ENCODE results near the gene ZNF599. TPM values are rescaled to one million over a fixed set of nuclear protein-coding genes. Genes with fewer than 3 reads are reported as not detected.

Gene ZNF599
- total and polyA plus RNA-seq, 4 donors = 2.3 to 7.9 (median 6.1) TPM

DNA sequence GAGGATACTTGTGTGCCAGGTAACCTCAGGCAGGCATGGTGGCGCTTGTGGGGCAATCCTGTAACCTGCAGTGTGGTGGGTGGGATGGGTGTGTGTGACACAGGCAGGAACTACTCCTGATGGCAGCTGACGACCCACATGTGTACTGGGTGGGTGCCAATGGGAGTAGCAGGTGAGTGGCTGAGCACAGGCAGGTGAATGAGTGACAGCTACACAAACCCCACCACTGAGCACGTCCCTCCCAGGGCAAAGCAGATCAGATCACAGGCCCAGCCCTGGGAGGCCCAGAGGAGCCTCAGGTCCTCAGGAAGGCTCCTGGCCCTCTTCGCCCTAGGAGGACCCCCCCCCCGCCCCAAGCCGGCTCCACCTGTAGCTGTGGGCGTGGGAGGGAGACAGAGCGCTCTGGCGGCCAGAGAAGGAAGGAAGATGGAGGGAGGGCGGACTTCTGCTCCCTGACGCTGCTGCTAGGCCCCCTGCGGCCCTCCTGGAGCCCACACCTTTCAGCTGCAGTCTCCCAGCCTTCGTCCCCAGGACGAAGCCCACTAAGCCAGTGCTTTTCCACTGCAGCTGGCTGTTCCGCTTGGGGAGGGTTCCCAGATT lies 40.3 kb downstream of the ZNF599 start:
- H3K4me3 ChIP-seq (ENCODE audit: low read length in 2 of 2) = no peak overlapping the region
- peak in 1 of 2 donors; percentile 46 for DNase-seq
- 52 to 57% methylated on average over 11 to 15 of the region's 15 CpGs for WGBS, 2 donors
- no peaks in the 10 kb centered on the region for H3K27me3 ChIP-seq (ENCODE audit: control insufficient read depth in 1 of 2, insufficient read depth in 2 of 2, low read length in 1 of 2)
- intact Hi-C loops (cut with DNase I) = loop anchor here (2.0 to 5.0 kb wide), 3 partner anchors 40 to 56 kb away; partner anchors contain the start of genes SCGB2B2 (in 2 of the 2), ZNF302 (in 2 of the 2) and ZNF599 (in 2 of the 2)
- peaks cover 0 to 2% of the 10 kb centered on the region in 2 donors for H3K36me3 ChIP-seq (ENCODE audit: control insufficient read depth in 1 of 2, insufficient read depth in 2 of 2, low read length in 1 of 2)
- H3K9me3 ChIP-seq (ENCODE audit: control insufficient read depth, low read length) = peaks cover 2% of the 10 kb centered on the region
- no peak overlapping the region for H3K27ac ChIP-seq (ENCODE audit: low read depth in 1 of 2, low read length in 2 of 2)
- ATAC-seq (ENCODE audit: low FRiP score) = no peak
- H3K4me1 ChIP-seq (ENCODE audit: control insufficient read depth in 1 of 2, insufficient read depth in 2 of 2, low read length in 2 of 2) = peaks cover 0 to 6% of the 10 kb centered on the region in 2 donors

DNA sequence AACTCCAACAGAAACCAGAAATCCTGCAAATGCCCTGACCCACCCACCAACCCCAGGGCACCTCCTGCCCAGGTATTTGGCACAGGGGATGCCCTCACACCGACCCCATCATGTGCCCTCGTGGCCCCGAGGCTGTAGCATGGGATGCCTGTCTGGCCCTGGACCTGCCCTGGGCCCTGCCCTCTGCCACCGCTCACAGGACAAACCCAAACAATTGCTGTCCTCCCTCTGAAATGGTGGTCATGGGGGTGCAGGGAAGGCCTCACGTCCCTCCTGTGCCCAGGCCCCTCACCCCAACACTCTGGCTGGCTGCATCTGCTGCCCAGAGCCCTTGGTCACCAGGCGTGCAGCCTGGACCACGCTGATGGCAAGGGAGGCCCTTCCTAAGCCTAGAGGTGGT lies 41.1 kb downstream of the ZNF599 start:
- DNase-seq (peak in 1 of 2 donors; percentile 44), ATAC-seq (ENCODE audit: low FRiP score) (no peak)
- Histone ChIP-seq H3K27ac (ENCODE audit: low read depth in 1 of 2, low read length in 2 of 2) (no peak overlapping the region), H3K36me3 (ENCODE audit: control insufficient read depth in 1 of 2, insufficient read depth in 2 of 2, low read length in 1 of 2) (peaks cover 0 to 2% of the 10 kb centered on the region in 2 donors), H3K4me1 (ENCODE audit: control insufficient read depth in 1 of 2, insufficient read depth in 2 of 2, low read length in 2 of 2) (peaks cover 0 to 6% of the 10 kb centered on the region in 2 donors), H3K4me3 (ENCODE audit: low read length in 2 of 2) (no peak overlapping the region), H3K9me3 (ENCODE audit: control insufficient read depth, low read length) (no peaks in the 10 kb centered on the region), H3K27me3 (ENCODE audit: control insufficient read depth in 1 of 2, insufficient read depth in 2 of 2, low read length in 1 of 2) (no peaks in the 10 kb centered on the region)
- WGBS, 2 donors = 82 to 91% methylated on average over 7 of the region's 7 CpGs
- intact Hi-C loops (cut with DNase I) = loop anchor here (2.0 to 5.0 kb wide), 3 partner anchors 40 to 55 kb away; partner anchors contain the start of genes SCGB2B2 (in 2 of the 2), ZNF302 (in 2 of the 2) and ZNF599 (in 2 of the 2)

- Histone ChIP-seq H3K27ac (ENCODE audit: low read depth in 1 of 2, low read length in 2 of 2) (no peak overlapping the region), H3K9me3 (ENCODE audit: control insufficient read depth, low read length) (no peaks in the 10 kb centered on the region), H3K36me3 (ENCODE audit: control insufficient read depth in 1 of 2, insufficient read depth in 2 of 2, low read length in 1 of 2) (peaks cover 0 to 2% of the 10 kb centered on the region in 2 donors), H3K4me3 (ENCODE audit: low read length in 2 of 2) (no peak overlapping the region), H3K4me1 (ENCODE audit: control insufficient read depth in 1 of 2, insufficient read depth in 2 of 2, low read length in 2 of 2) (peaks cover 0 to 6% of the 10 kb centered on the region in 2 donors), H3K27me3 (ENCODE audit: control insufficient read depth in 1 of 2, insufficient read depth in 2 of 2, low read length in 1 of 2) (no peaks in the 10 kb centered on the region)
- 82 to 85% methylated on average over 11 of the region's 11 CpGs for WGBS, 2 donors
- intact Hi-C loops (cut with DNase I) = loop anchor here (5.0 kb wide), 2 partner anchors 41 to 54 kb away; partner anchors contain the start of genes ZNF599 (in 2 of the 2), SCGB2B2 (in 1 of the 2) and ZNF302 (in 1 of the 2)
- ATAC-seq (ENCODE audit: low FRiP score) (no peak), DNase-seq (no peak)
Measured at GRCh38 chr19:34731019-34731829, 41.8 kb downstream of the ZNF599 start.

DNA sequence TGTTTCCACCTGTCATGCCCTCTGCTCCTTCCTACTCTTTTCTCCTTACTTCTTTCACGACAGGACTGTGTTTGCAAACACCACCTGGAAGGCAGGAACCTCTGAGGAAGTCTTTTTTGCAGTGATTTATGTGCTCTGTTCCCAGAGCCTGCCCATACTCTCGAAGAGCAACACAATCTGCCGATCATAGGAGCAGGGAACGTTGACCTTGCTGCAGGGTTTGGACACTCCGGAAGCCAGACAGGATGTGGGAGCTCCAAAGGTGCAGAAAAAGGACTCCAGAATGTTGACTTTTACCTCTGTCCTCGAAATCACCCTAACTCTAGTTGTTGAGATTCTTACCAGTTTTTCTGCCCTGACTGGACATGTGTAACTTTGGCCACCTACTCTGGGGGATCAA lies 47.6 kb downstream of the ZNF599 start:
- ATAC-seq (ENCODE audit: low FRiP score) = no peak

DNA sequence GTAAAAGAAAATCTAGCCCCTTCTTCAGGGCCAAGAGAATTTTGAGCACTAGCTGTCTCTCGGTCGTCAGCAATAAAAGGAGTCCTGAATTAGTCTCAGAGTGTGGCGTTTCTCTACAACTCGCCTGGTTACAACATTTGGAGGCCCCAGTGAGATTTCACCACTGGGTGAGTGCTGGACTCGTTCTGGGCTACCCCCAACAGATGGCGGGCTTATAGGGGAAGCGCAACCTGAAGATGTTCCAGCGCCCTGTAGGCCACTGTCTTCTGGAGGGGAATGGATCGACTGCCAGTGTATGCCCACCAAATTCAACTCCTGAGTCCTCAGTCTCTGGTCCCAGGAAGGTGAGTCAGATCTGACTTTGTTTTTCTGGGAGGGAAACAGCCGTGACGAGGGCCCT lies 50.7 kb downstream of the ZNF599 start:
- no peaks in the 10 kb centered on the region for H3K36me3 ChIP-seq (ENCODE audit: control insufficient read depth in 1 of 2, insufficient read depth in 2 of 2, low read length in 1 of 2)
- ATAC-seq (ENCODE audit: low FRiP score) = no peak
- intact Hi-C loops (cut with DNase I) = no loop called here

More for the DNA sequence above, 47.6 kb downstream of the ZNF599 start:
- no peak for DNase-seq
- no peak overlapping the region for H3K4me3 ChIP-seq (ENCODE audit: low read length in 2 of 2)
- 45 to 50% methylated on average over 6 of the region's 6 CpGs for WGBS, 2 donors
- no peaks in the 10 kb centered on the region for H3K36me3 ChIP-seq (ENCODE audit: control insufficient read depth in 1 of 2, insufficient read depth in 2 of 2, low read length in 1 of 2)
- H3K27ac ChIP-seq (ENCODE audit: low read depth in 1 of 2, low read length in 2 of 2) = no peak overlapping the region
- H3K4me1 ChIP-seq (ENCODE audit: control insufficient read depth in 1 of 2, insufficient read depth in 2 of 2, low read length in 2 of 2) = no peaks in the 10 kb centered on the region
- no peaks in the 10 kb centered on the region for H3K9me3 ChIP-seq (ENCODE audit: control insufficient read depth, low read length)
- intact Hi-C loops (cut with DNase I) = no loop called here
- no peaks in the 10 kb centered on the region for H3K27me3 ChIP-seq (ENCODE audit: control insufficient read depth in 1 of 2, insufficient read depth in 2 of 2, low read length in 1 of 2)

GRCh38 chr19:34715357-34715756 lies 57.7 kb downstream of the ZNF599 start:
- H3K4me3 ChIP-seq (ENCODE audit: low read length in 2 of 2) = no peak overlapping the region
- no peak overlapping the region for H3K27ac ChIP-seq (ENCODE audit: low read depth in 1 of 2, low read length in 2 of 2)
- no peak for DNase-seq
- no peak for ATAC-seq (ENCODE audit: low FRiP score)
- H3K36me3 ChIP-seq (ENCODE audit: control insufficient read depth in 1 of 2, insufficient read depth in 2 of 2, low read length in 1 of 2) = no peaks in the 10 kb centered on the region
- intact Hi-C loops (cut with DNase I) = no loop called here
- no peaks in the 10 kb centered on the region for H3K4me1 ChIP-seq (ENCODE audit: control insufficient read depth in 1 of 2, insufficient read depth in 2 of 2, low read length in 2 of 2)
- H3K9me3 ChIP-seq (ENCODE audit: control insufficient read depth, low read length) = peaks cover 2% of the 10 kb centered on the region
- peaks cover 0 to 1% of the 10 kb centered on the region in 2 donors for H3K27me3 ChIP-seq (ENCODE audit: control insufficient read depth in 1 of 2, insufficient read depth in 2 of 2, low read length in 1 of 2)

More for the DNA sequence above, 50.7 kb downstream of the ZNF599 start:
- Histone ChIP-seq H3K9me3 (ENCODE audit: control insufficient read depth, low read length) (no peaks in the 10 kb centered on the region), H3K4me1 (ENCODE audit: control insufficient read depth in 1 of 2, insufficient read depth in 2 of 2, low read length in 2 of 2) (no peaks in the 10 kb centered on the region), H3K27ac (ENCODE audit: low read depth in 1 of 2, low read length in 2 of 2) (no peak overlapping the region), H3K4me3 (ENCODE audit: low read length in 2 of 2) (no peak overlapping the region), H3K27me3 (ENCODE audit: control insufficient read depth in 1 of 2, insufficient read depth in 2 of 2, low read length in 1 of 2) (no peaks in the 10 kb centered on the region)
- DNase-seq = no peak
- WGBS, 2 donors = 46 to 57% methylated on average over 11 of the region's 11 CpGs

DNA sequence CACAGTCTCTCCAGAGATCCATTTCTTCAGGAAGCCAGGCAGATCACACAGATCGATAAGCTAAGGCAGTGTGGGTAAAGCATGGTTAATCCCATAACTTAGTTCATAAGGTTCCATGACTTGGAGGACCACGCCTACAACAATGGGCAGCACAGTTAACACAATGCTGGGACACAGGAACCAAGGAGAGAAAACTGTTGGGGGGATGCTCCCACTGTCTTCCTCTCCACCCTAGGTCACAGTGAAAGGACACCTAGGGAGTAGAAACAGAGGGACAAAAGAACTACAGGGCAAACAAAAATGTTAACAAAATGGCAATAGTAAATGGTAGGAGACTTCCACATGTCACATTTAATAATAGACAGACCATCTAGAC lies 59.8 kb downstream of the ZNF599 start:
- Histone ChIP-seq H3K4me3 (ENCODE audit: low read length in 2 of 2) (no peak overlapping the region), H3K27me3 (ENCODE audit: control insufficient read depth in 1 of 2, insufficient read depth in 2 of 2, low read length in 1 of 2) (peaks cover 0 to 1% of the 10 kb centered on the region in 2 donors), H3K9me3 (ENCODE audit: control insufficient read depth, low read length) (peaks cover 2% of the 10 kb centered on the region), H3K4me1 (ENCODE audit: control insufficient read depth in 1 of 2, insufficient read depth in 2 of 2, low read length in 2 of 2) (no peaks in the 10 kb centered on the region), H3K36me3 (ENCODE audit: control insufficient read depth in 1 of 2, insufficient read depth in 2 of 2, low read length in 1 of 2) (no peaks in the 10 kb centered on the region), H3K27ac (ENCODE audit: low read depth in 1 of 2, low read length in 2 of 2) (no peak overlapping the region)
- no peak for DNase-seq
- WGBS, 2 donors = 76 to 82% methylated on average over 2 of the region's 2 CpGs
- intact Hi-C loops (cut with DNase I) = loop anchor here in 1 of 2 donors (2.0 kb wide), 1 partner anchor 74 kb away; no protein-coding TSS in a partner anchor
- ATAC-seq (ENCODE audit: low FRiP score) = no peak

DNA sequence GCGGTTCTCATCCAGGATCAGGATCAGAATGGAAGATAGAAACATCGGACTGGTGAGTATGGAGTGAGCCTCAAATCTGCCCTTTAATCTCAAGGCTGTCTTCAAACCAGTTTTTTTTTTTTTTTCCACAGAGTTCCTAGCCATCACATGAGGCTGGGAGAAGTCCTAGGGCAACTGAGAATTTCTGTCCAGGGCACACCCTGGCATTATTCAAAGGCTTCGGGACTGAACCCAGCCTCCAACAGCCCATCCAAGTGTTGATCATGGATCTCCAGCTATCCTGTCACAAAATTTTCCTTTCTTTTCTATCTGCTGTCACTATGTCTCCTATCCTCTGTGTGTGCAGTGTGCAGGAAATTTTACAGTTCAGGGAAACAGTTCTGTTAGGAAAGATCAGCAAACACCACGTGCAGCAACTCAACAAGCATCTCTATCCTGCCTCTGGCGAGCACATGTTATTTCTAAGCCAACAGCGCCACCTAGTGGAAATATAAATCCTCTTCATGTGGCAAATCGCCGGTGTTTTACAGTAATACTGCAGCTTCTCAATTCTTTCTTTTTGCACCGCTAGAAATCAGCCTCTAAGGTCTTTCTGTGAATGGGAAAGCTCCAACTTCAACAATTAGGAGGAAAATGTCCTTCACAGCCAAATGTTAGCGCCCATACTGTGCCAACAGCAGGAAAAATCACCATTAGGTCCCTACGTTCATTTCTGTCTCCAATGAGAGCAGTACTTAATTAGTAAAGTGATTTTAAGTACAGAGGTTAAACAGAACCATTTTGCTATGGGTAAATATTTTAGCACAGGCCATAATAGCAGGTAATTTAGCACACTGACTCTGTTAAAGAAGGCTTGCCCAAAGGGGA lies 60.4 kb downstream of the ZNF599 start:
- ATAC-seq (ENCODE audit: low FRiP score) = peak; percentile 71
- H3K27ac ChIP-seq (ENCODE audit: low read depth in 1 of 2, low read length in 2 of 2) = no peak overlapping the region
- DNase-seq = no peak
- peaks cover 0 to 1% of the 10 kb centered on the region in 2 donors for H3K27me3 ChIP-seq (ENCODE audit: control insufficient read depth in 1 of 2, insufficient read depth in 2 of 2, low read length in 1 of 2)
- intact Hi-C loops (cut with DNase I) = loop anchor here (1.0 to 2.0 kb wide), 2 partner anchors 73 to 74 kb away; no protein-coding TSS in a partner anchor
- H3K36me3 ChIP-seq (ENCODE audit: control insufficient read depth in 1 of 2, insufficient read depth in 2 of 2, low read length in 1 of 2) = no peaks in the 10 kb centered on the region
- 30 to 31% methylated on average over 11 of the region's 11 CpGs for WGBS, 2 donors
- no peak overlapping the region for H3K4me3 ChIP-seq (ENCODE audit: low read length in 2 of 2)
- H3K4me1 ChIP-seq (ENCODE audit: control insufficient read depth in 1 of 2, insufficient read depth in 2 of 2, low read length in 2 of 2) = no peaks in the 10 kb centered on the region
- H3K9me3 ChIP-seq (ENCODE audit: control insufficient read depth, low read length) = peaks cover 2% of the 10 kb centered on the region

All from aorta (tissue), 5 donors.